Ovary (tissue), 3 donors: Measurements from ENCODE around the gene KIRREL1.

Source experiments
- POLR2A ChIP-seq: fragments of 450-650 bp; IDR thresholded peaks from one replicate; pipeline ENCODE4 v1.6.1; 2017; ENCODE audit warnings: antibody characterized with exemption, mild to moderate bottlenecking, moderate library complexity
- TF ChIP-seq, protein P1 (sequence below), 3 donors: fragments of 450-650 bp in 2 of 3; fragments of 200-600 bp in 1 of 3; IDR thresholded peaks; one replicate each; pipeline versions ENCODE4 v1.5.1 to v1.8.0; 2016 to 2022; ENCODE audit warnings: antibody characterized with exemption in 3 of 3, mild to moderate bottlenecking in 1 of 3
- donor health status: DM: no; HTN: no; CAD: no.

DNA sequence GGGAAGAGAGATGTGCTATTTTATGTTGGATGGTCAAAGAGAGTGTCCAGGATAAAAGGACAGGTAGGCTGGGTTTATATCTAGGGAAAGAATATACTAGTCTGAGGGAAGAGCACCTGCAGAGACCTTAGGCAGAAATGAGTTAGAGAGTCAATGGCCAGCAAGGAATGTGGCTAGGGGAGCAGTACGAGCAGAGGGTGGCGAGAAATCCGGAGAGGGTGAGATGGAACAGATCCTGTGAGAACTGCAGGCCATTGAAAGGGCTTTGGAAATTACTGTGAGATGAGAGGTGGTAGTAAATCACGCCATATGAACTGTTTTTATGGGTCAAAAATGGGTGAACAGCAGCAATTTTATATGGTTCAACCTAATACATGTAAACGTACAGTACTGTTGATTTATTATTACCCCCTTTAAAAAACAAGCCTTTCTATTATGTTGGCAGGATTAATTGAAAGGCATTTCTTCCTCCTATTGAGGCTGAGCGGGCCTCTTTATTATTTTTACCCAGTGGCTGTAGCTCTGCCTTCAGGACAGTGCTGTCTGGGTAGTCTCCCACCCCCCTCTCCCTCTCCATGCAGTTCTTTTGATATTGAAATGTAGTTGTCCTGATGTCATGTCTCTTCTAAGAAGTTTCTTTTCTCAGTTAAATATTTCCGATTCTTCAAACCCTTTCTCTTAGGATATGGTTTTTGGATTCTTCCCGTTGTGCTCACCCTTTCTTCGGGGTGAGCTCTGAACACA is 112.1 kb downstream of the KIRREL1 start:
- TF ChIP-seq, protein P1, sequence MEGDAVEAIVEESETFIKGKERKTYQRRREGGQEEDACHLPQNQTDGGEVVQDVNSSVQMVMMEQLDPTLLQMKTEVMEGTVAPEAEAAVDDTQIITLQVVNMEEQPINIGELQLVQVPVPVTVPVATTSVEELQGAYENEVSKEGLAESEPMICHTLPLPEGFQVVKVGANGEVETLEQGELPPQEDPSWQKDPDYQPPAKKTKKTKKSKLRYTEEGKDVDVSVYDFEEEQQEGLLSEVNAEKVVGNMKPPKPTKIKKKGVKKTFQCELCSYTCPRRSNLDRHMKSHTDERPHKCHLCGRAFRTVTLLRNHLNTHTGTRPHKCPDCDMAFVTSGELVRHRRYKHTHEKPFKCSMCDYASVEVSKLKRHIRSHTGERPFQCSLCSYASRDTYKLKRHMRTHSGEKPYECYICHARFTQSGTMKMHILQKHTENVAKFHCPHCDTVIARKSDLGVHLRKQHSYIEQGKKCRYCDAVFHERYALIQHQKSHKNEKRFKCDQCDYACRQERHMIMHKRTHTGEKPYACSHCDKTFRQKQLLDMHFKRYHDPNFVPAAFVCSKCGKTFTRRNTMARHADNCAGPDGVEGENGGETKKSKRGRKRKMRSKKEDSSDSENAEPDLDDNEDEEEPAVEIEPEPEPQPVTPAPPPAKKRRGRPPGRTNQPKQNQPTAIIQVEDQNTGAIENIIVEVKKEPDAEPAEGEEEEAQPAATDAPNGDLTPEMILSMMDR (IDR thresholded peaks at IDR 0.05), result no peak
- TF ChIP-seq POLR2A, result no peak
